Measurements from ENCODE around the gene SERPINB5.
"Not testable (repeated sequence)": the region's sequence is repeated elsewhere in the genome, so short reads cannot be mapped to it uniquely, and the experiment has no call there.

SERPINB5 gene
- 0 reads per million in 3 experiments for total RNA-seq

GRCh38 chr18:63476668-63477067, at the start of gene SERPINB5:
SERPINB5 (plus strand) TSS chr18:63476958; CDS start chr18:63484429, 7,471 bp downstream.
- no peak for DNase-seq

- DNase-seq: no peak
These were observed 49.2 kb upstream of the SERPINB5 start for GRCh38 chr18:63427558-63427957.

GRCh38 chr18:63430526-63430925, 46.2 kb upstream of the SERPINB5 start:
- DNase-seq: no peak

GRCh38 chr18:63431180-63431579, 45.6 kb upstream of the SERPINB5 start:
- DNase-seq: no peak

- no peak for DNase-seq
These were observed 43.4 kb upstream of the SERPINB5 start for GRCh38 chr18:63433334-63433866.

GRCh38 chr18:63438181-63438580, 38.6 kb upstream of the SERPINB5 start:
- DNase-seq: no peak

- peak; percentile 46 for DNase-seq
These were observed 37.4 kb upstream of the SERPINB5 start for GRCh38 chr18:63439334-63439733.

GRCh38 chr18:63440219-63440618, 36.5 kb upstream of the SERPINB5 start:
- DNase-seq: no peak

- DNase-seq: no peak
These were observed 35.9 kb upstream of the SERPINB5 start for GRCh38 chr18:63440881-63441280.

- no peak for DNase-seq
These were observed 32.9 kb upstream of the SERPINB5 start for GRCh38 chr18:63443829-63444228.

- DNase-seq: no peak
These were observed 32.2 kb upstream of the SERPINB5 start for GRCh38 chr18:63444580-63444979.

- no peak for DNase-seq
These were observed 31.7 kb upstream of the SERPINB5 start for GRCh38 chr18:63445037-63445436.

GRCh38 chr18:63446266-63446665, 30.5 kb upstream of the SERPINB5 start:
- no peak for DNase-seq

GRCh38 chr18:63447066-63447465, 29.7 kb upstream of the SERPINB5 start:
- DNase-seq: no peak

- no peak for DNase-seq
These were observed 27.3 kb upstream of the SERPINB5 start for GRCh38 chr18:63449426-63449825.

GRCh38 chr18:63451799-63452660, 24.7 kb upstream of the SERPINB5 start:
- DNase-seq: no peak

- DNase-seq: not testable (repeated sequence)
These were observed 24.0 kb upstream of the SERPINB5 start for GRCh38 chr18:63452751-63453150.

- DNase-seq: no peak
These were observed 22.3 kb upstream of the SERPINB5 start for GRCh38 chr18:63454497-63454896.

GRCh38 chr18:63457977-63458376, 18.8 kb upstream of the SERPINB5 start:
- DNase-seq: no peak

GRCh38 chr18:63460414-63460813, 16.3 kb upstream of the SERPINB5 start:
- DNase-seq: no peak

- DNase-seq: no peak
These were observed 12.3 kb upstream of the SERPINB5 start for GRCh38 chr18:63464434-63464833.

- DNase-seq: no peak
These were observed 11.7 kb upstream of the SERPINB5 start for GRCh38 chr18:63465059-63465458.

GRCh38 chr18:63467699-63468098, 9.1 kb upstream of the SERPINB5 start:
- no peak for DNase-seq

- no peak for DNase-seq
These were observed 8.2 kb upstream of the SERPINB5 start for GRCh38 chr18:63468575-63468974.

All from central memory CD4-positive, alpha-beta T cell (primary cell).